NOMO-1 treated with dmso at 0.1 percent for 144 hours (cell line): ENCODE measurements around the gene TMEM236.

Experiments
- DNase-seq: peaks from one replicate; lab custom pipeline; 2025; ENCODE audit not compliant: unreplicated experiment; lab: John Stamatoyannopoulos, UW

Gene TMEM236

GRCh38 chr10:17785276-17785930 lies 33.4 kb downstream of the TMEM236 start:
- no peak for DNase-seq

- DNase-seq, result no peak
Measured at GRCh38 chr10:17787087-17787961, 35.3 kb downstream of the TMEM236 start.

GRCh38 chr10:17788646-17789045 lies 36.6 kb downstream of the TMEM236 start:
- no peak for DNase-seq

DNA sequence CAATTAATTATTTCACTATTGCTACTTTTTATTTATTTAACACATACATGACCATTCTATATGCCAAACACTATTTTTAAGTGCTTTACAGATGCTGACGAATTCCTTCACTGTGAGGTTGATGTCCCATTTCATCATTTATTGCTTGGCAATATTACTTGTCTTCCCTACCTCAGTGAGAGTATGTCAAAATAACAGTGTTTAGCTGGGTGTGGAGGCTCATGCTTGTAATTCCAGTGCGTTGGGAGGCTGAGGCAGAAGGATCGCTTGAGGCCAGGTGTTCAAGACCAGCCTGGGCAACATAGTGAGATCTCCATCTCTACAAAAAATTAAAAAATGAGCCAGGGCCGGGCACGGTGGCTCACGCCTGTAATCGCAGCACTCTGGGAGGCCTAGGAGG lies 37.4 kb downstream of the TMEM236 start:
- no peak for DNase-seq

- DNase-seq, result no peak
Measured at GRCh38 chr10:17790651-17791050, 38.6 kb downstream of the TMEM236 start.

- no peak for DNase-seq
Measured at GRCh38 chr10:17792991-17793390, 41.0 kb downstream of the TMEM236 start.

- DNase-seq, result no peak
Measured at GRCh38 chr10:17793823-17794644, 42.0 kb downstream of the TMEM236 start.

GRCh38 chr10:17795083-17795482 lies 43.1 kb downstream of the TMEM236 start:
- DNase-seq, result no peak

DNA sequence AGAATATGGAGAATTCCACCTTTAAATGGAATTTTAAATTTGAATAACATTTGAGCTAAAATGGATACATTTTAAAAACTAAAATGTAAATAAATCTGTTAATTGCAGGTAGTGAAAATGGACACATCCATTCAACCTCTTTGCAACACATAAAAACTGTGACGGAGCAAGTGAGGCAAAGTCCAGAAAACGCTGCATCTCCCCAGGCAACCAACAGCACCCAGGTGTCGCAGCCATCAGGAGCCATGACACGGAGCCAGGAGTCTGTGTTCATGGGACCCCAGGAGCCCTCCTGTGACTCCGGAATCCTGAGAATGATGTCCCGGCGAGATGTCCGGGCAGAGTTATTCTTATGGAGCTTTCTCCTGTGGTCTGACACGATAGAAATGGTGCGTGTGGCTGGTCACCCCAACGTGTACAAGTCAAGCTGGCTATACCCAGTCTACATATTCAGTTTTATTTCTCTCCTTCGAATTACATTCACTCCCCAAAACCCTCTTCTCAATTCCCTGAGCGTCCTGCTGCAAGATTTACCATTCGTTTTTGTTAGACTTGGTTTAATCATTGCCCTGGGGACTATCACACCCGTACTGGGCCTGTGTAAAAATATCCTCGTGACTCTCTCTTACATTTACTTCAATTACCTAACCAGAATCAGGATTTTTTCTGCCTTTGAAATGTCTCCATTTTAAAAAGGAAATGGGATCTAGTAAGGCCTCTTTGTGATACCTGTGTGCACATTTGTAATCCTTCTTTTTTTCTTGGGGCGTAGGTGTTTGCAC lies 44.0 kb downstream of the TMEM236 start:
- DNase-seq, result no peak

- DNase-seq, result no peak
Measured at GRCh38 chr10:17801507-17801906, 49.5 kb downstream of the TMEM236 start.

- no peak for DNase-seq
Measured at GRCh38 chr10:17802350-17802749, 50.3 kb downstream of the TMEM236 start.

DNA sequence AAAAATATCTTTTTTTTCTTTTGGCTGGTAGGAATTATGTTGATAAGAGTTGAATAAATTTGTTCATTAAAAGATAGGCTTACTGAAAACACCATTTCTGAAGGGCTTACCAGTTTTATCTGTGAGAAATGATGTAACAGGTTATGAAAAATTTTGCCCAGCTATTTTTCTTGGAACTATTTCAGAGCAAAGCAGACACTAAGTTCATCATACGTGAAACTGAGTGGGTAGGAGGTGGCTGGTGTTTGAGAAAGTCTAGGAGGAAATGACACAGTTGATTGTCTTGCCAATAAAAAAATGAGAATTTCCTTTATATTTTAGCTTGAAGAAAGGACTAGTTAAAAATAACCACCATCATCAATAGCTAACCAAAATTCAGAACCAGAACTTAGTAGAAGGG lies 51.0 kb downstream of the TMEM236 start:
- no peak for DNase-seq

DNA sequence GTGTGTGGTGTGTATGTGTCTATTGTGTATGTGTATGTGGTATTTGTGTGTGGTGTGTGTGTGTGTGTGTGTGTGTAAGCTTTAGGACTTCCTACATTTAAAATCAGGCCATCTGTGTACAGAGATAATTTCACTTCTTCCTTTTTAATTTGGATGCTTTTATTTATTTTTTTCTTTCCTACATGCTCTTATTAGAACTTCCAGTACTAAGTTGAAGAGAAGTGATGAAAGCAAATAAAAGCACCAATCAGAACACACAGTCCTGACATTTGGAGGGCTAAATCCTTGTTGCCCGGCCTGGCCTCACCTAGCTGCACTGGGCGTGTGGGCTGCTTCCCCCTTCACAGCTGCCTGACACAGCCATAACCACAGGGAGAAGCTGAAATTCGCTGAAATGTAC lies 53.3 kb downstream of the TMEM236 start:
- DNase-seq, result no peak

- DNase-seq, result no peak
Measured at GRCh38 chr10:17805921-17806577, 54.0 kb downstream of the TMEM236 start.

GRCh38 chr10:17808971-17809841 lies 57.2 kb downstream of the TMEM236 start, which contains the start of gene MRC1:
MRC1 (plus strand) TSS chr10:17809348; CDS start chr10:17809466, 118 bp downstream.
- DNase-seq, result no peak

DNA sequence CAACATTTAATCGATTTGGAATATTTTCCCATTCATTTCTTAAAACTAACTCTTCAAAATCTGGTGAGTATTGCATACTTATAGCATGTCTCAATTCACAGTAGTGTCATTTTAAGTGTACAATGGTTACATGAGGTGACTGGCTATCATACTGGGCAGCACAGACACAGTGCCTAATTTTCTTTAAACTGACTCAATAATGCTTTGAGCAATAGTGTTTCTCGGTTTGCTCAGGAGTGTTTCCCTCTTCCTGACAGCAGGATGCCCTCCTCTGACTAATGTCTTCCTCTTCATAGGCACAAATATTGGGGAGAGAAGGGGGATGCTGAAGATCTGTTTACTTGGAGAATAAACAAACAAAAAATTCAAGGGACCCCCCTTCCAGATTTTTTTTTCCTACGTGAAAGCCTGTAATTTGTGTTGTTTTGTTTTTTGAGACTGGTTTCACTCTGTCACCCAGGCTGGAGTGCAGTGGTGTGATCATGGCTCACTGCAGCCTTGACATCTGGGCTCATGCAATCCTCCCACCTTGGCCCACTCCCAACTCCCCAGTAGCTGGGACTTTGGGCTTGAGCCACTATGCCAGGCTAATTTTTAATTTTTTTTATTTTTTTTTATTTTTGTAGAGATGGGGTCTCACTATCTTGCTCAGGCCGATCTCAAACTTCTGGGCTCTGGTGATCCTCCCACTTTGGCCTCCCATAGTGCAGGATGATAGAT lies 59.3 kb downstream of the TMEM236 start:
- DNase-seq, result no peak

GRCh38 chr10:17814973-17815372 lies 63.0 kb downstream of the TMEM236 start:
- no peak for DNase-seq

GRCh38 chr10:17816199-17816598 lies 64.2 kb downstream of the TMEM236 start:
- no peak for DNase-seq

DNA sequence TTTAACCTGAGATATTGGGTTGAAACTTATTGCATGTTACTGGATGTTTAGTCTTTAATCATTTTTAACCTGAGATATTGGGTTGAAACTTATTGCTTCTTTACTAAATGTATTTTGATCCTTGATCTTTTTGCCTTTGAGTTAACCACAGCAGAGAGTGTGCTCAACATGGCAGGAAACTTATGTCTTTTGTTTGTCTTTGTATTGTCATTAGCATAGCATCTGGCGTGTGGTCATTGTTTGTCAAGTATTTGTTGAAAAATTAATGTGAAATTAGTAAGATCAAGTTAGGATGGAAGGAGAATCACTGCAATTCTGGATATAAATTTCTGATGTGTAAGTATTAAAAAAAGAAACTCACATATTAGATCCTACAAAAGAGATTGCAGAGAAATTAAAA lies 65.3 kb downstream of the TMEM236 start:
- no peak for DNase-seq
